Lower leg skin (tissue), 3 donors: Measurements from ENCODE around the gene STK38.
"Not testable (repeated sequence)": the region's sequence is repeated elsewhere in the genome, so short reads cannot be mapped to it uniquely, and the experiment has no call there.

ENCODE experiments used
- CTCF ChIP-seq, 3 donors: fragments of 450-650 bp; IDR thresholded peaks; one replicate each; pipeline ENCODE4 v1.5.1; 2016; ENCODE audit warnings: antibody characterized with exemption in 3 of 3, mild to moderate bottlenecking in 3 of 3, moderate library complexity in 2 of 3
- POLR2A ChIP-seq, 2 donors: fragments of 450-650 bp; IDR thresholded peaks; one replicate each; pipeline ENCODE4 v1.6.1; 2016 to 2017; ENCODE audit warnings: antibody characterized with exemption in 2 of 2, mild to moderate bottlenecking in 1 of 2, moderate library complexity in 1 of 2

GRCh38 chr6:36483326-36483725 lies 64.0 kb downstream of the STK38 start:
- not testable (repeated sequence) for TF ChIP-seq CTCF, POLR2A (IDR thresholded peaks at IDR 0.05)
